ENCODE measurements around the gene ASIC4. TPM values are rescaled to one million over a fixed set of nuclear protein-coding genes. Genes with fewer than 3 reads are reported as not detected.
A peak's percentile ranks its signal among the peaks of the same experiment; 100 is the strongest.

The ASIC4 gene
- total and polyA plus RNA-seq, 2 of the 13 experiments (the other 11 are each of a cell fraction or from before 2014, with no cell fraction given) = 0.03 TPM; not detected in 1

- TF ChIP-seq ELF1 (CRISPR knock-in tag; IDR thresholded peaks at IDR 0.05) (peak; percentile 98), KLF16 (CRISPR knock-in tag; IDR thresholded peaks at IDR 0.05) (no peak; a peak in 2 of 4 replicates), ZNF724P (CRISPR knock-in tag; IDR thresholded peaks at IDR 0.05; ENCODE audit: borderline replicate concordance) (no peak; the same call in 1 of the 2 replicates), SP2 (CRISPR knock-in tag; IDR thresholded peaks at IDR 0.05) (peak; percentile 35; the same call in 1 of the 2 replicates), ZNF83 (CRISPR knock-in tag; IDR thresholded peaks at IDR 0.05; ENCODE audit: borderline replicate concordance) (no peak), MLX (CRISPR knock-in tag; IDR thresholded peaks at IDR 0.05) (peak; percentile 59; the same call in 1 of the 2 replicates), HCFC1 (IDR thresholded peaks at IDR 0.05; ENCODE audit: low read depth, low read length) (peak; percentile 97), ZKSCAN8 (CRISPR knock-in tag; IDR thresholded peaks at IDR 0.05; ENCODE audit: borderline replicate concordance) (no peak; the same call in 1 of the 2 replicates), STAT6 (CRISPR knock-in tag; IDR thresholded peaks at IDR 0.05; ENCODE audit: borderline replicate concordance) (peak; percentile 76), ZNF670 (CRISPR knock-in tag; IDR thresholded peaks at IDR 0.05; ENCODE audit: borderline replicate concordance) (peak; percentile 88), ZNF792 (CRISPR knock-in tag; IDR thresholded peaks at IDR 0.05) (no peak; the same call in 1 of the 2 replicates), TFE3 (CRISPR knock-in tag; IDR thresholded peaks at IDR 0.05) (peak; percentile 69), PAF1 (CRISPR knock-in tag; IDR thresholded peaks at IDR 0.05) (0 out of 2 replicates have a peak, but pooled peaks have one; percentile 10), SP140L (CRISPR knock-in tag; IDR thresholded peaks at IDR 0.05; ENCODE audit: borderline replicate concordance) (0 out of 2 replicates have a peak, but pooled peaks have one; percentile 14), PBX2 (CRISPR knock-in tag; IDR thresholded peaks at IDR 0.05) (no peak), GZF1 (CRISPR knock-in tag; IDR thresholded peaks at IDR 0.05) (peak; percentile 4; the same call in 1 of the 2 replicates), MAFK (conservative IDR thresholded peaks at IDR 0.05 in 1 of 2, IDR thresholded peaks at IDR 0.05 in 1 of 2; ENCODE audit: low read length in 2 of 2) (no peak), ZBTB26 (CRISPR knock-in tag; IDR thresholded peaks at IDR 0.05; ENCODE audit: borderline replicate concordance) (no peak), MED1 (CRISPR knock-in tag; IDR thresholded peaks at IDR 0.05) (peak; percentile 59; the same call in 1 of the 2 replicates), SPEN (CRISPR knock-in tag; IDR thresholded peaks at IDR 0.05; ENCODE audit: low read depth) (peak; percentile 79), ZNF44 (CRISPR knock-in tag; IDR thresholded peaks at IDR 0.05) (peak; percentile 77)
Measured at GRCh38 chr2:219498280-219499057, 15.8 kb upstream of the ASIC4 start, which contains the start of gene GMPPA (continued).

All from HepG2 (cell line).